H9 (cell line): Measurements from ENCODE around the gene DCN. TPM values are rescaled to one million over a fixed set of nuclear protein-coding genes. Genes with fewer than 3 reads are reported as not detected.

Source experiments
- DNase-seq: peaks from one replicate; pipeline ENCODE4 v3.0.0-alpha.2; 2017
- H2AFZ ChIP-seq: one replicate; pipeline ENCODE4 v1.6.1; 2013; ENCODE audit warnings: mild to moderate bottlenecking, low read length, control low read depth, moderate library complexity
- H2AK5ac ChIP-seq: 2 replicates; pipeline ENCODE4 v1.6.1; 2013; ENCODE audit warnings: low read length, control low read depth, mixed read lengths; ENCODE audit not compliant: insufficient read length
- H2BK120ac ChIP-seq: one replicate; pipeline ENCODE4 v1.6.1; 2013; ENCODE audit warnings: low read depth, mild to moderate bottlenecking, low read length, control low read depth, inconsistent platforms; ENCODE audit not compliant: poor library complexity, severe bottlenecking
- H2BK12ac ChIP-seq: 2 replicates; pipeline ENCODE4 v1.6.1; 2013; ENCODE audit warnings: low read length, control low read depth, mixed read lengths, low read depth; ENCODE audit not compliant: insufficient read length
- H2BK15ac ChIP-seq: 2 replicates; pipeline ENCODE4 v1.6.1; 2013; ENCODE audit warnings: low read depth, low read length, control low read depth
- H2BK20ac ChIP-seq: one replicate; pipeline ENCODE4 v1.6.1; 2013; ENCODE audit warnings: low read depth, mild to moderate bottlenecking, low read length, control low read depth, inconsistent platforms; ENCODE audit not compliant: poor library complexity, severe bottlenecking
- H2BK5ac ChIP-seq: 2 replicates; pipeline ENCODE4 v1.6.1; 2013; ENCODE audit warnings: low read length, control low read depth, mixed read lengths; ENCODE audit not compliant: insufficient read length
- H3K14ac ChIP-seq: 2 replicates; pipeline ENCODE4 v1.6.1; 2013; ENCODE audit warnings: low read length, control low read depth; ENCODE audit not compliant: insufficient read depth
- H3K18ac ChIP-seq: 2 replicates; pipeline ENCODE4 v1.6.1; 2013; ENCODE audit warnings: low read depth, mild to moderate bottlenecking, mixed read lengths, low read length, control low read depth; ENCODE audit not compliant: insufficient read length
- H3K23ac ChIP-seq: 2 replicates; pipeline ENCODE4 v1.6.1; 2013; ENCODE audit warnings: low read length, control low read depth, mixed read lengths, low read depth; ENCODE audit not compliant: insufficient read length
- H3K23me2 ChIP-seq: 2 replicates; pipeline ENCODE4 v1.6.1; 2013; ENCODE audit warnings: low read depth, mild to moderate bottlenecking, mixed read lengths, low read length, control low read depth; ENCODE audit not compliant: insufficient read length, poor library complexity, severe bottlenecking
- H3K27ac ChIP-seq: 2 replicates; pipeline ENCODE4 v1.5.1; 2013; ENCODE audit warnings: low read length, control low read depth, mixed read lengths, low read depth; ENCODE audit not compliant: insufficient read length
- H3K27me3 ChIP-seq: 2 replicates; pipeline ENCODE4 v1.6.1; 2013; ENCODE audit warnings: low read length, control low read depth, inconsistent platforms; ENCODE audit not compliant: insufficient read depth
- H3K4ac ChIP-seq: 2 replicates; pipeline ENCODE4 v1.6.1; 2013; ENCODE audit warnings: low read depth, mild to moderate bottlenecking, control low read depth, inconsistent platforms, low read length, moderate library complexity
- H3K4me1 ChIP-seq: 2 replicates; pipeline ENCODE4 v1.6.1; 2013; ENCODE audit warnings: low read length, control low read depth, inconsistent platforms; ENCODE audit not compliant: insufficient read depth
- H3K4me2 ChIP-seq: 2 replicates; pipeline ENCODE4 v1.6.1; 2013; ENCODE audit warnings: low read length, control low read depth, mixed read lengths; ENCODE audit not compliant: insufficient read length, insufficient read depth
- H3K56ac ChIP-seq: 2 replicates; pipeline ENCODE4 v1.6.1; 2013; ENCODE audit warnings: low read depth, mild to moderate bottlenecking, mixed read lengths, low read length, control low read depth; ENCODE audit not compliant: insufficient read length
- H3K79me1 ChIP-seq: 2 replicates; pipeline ENCODE4 v1.6.1; 2013; ENCODE audit warnings: low read depth, mild to moderate bottlenecking, moderate library complexity, low read length, control low read depth, inconsistent platforms; ENCODE audit not compliant: insufficient read depth, poor library complexity, severe bottlenecking
- H3K79me2 ChIP-seq: 2 replicates; pipeline ENCODE4 v1.6.1; 2013; ENCODE audit warnings: low read length, control low read depth, inconsistent platforms; ENCODE audit not compliant: insufficient read depth
- H3K9ac ChIP-seq: 2 replicates; pipeline ENCODE4 v1.6.1; 2013; ENCODE audit warnings: low read length, control low read depth, mixed read lengths; ENCODE audit not compliant: insufficient read length; ENCODE audit errors: extremely low read depth
- H3K9me3 ChIP-seq: one replicate; pipeline ENCODE4 v1.6.1; 2013; ENCODE audit warnings: low read depth, low read length, inconsistent platforms; ENCODE audit not compliant: control insufficient read depth
- H3T11ph ChIP-seq: one replicate; pipeline ENCODE4 v1.6.1; 2013; ENCODE audit warnings: mild to moderate bottlenecking, low read length, control low read depth, inconsistent platforms
- H4K20me1 ChIP-seq: one replicate; pipeline ENCODE4 v1.6.1; 2013; ENCODE audit not compliant: control insufficient read depth, insufficient read length, insufficient read depth
- H4K5ac ChIP-seq: 2 replicates; pipeline ENCODE4 v1.6.1; 2013; ENCODE audit warnings: low read depth, mild to moderate bottlenecking, mixed read lengths, low read length, control low read depth; ENCODE audit not compliant: insufficient read length
- H4K8ac ChIP-seq: replicated peaks from 2 replicates; pipeline ENCODE4 v1.6.1; 2013; ENCODE audit warnings: low read length, control low read depth, mixed read lengths, low read depth; ENCODE audit not compliant: insufficient read length
- H4K91ac ChIP-seq: 2 replicates; pipeline ENCODE4 v1.6.1; 2013; ENCODE audit warnings: low read depth, mild to moderate bottlenecking, moderate library complexity, mixed read lengths, low read length, control low read depth; ENCODE audit not compliant: insufficient read length
- H3K27ac Mint-ChIP-seq, 3 experiments: 2 replicates in 2 of 3; 3 replicates in 1 of 3; pipeline ENCODE4 v1.8.0; 2020 to 2021; ENCODE audit warnings: mixed read lengths in 3 of 3, mild to moderate bottlenecking in 1 of 3, moderate library complexity in 1 of 3
- H3K27me3 Mint-ChIP-seq: 2 replicates; pipeline ENCODE4 v1.8.0; 2021; ENCODE audit warnings: low read depth, mild to moderate bottlenecking, moderate library complexity, mixed read lengths
- H3K36me3 Mint-ChIP-seq, 3 experiments: 2 replicates in 2 of 3; 3 replicates in 1 of 3; pipeline ENCODE4 v1.8.0; 2020 to 2021; ENCODE audit warnings: low read depth in 3 of 3, mixed read lengths in 3 of 3; ENCODE audit not compliant: insufficient read depth in 1 of 3
- H3K4me1 Mint-ChIP-seq, 2 experiments: 2 replicates each; pipeline ENCODE4 v1.8.0; 2020; ENCODE audit warnings: mixed read lengths in 2 of 2
- H3K4me3 Mint-ChIP-seq, 2 experiments: 2 replicates in 1 of 2; 3 replicates in 1 of 2; pipeline ENCODE4 v1.8.0; 2020 to 2021; ENCODE audit warnings: mild to moderate bottlenecking in 2 of 2, mixed read lengths in 2 of 2, moderate library complexity in 1 of 2
- H3K9me3 Mint-ChIP-seq, 2 experiments: 2 replicates in 1 of 2; 3 replicates in 1 of 2; pipeline ENCODE4 v1.8.0; 2020; ENCODE audit warnings: mild to moderate bottlenecking in 2 of 2, mixed read lengths in 2 of 2, moderate library complexity in 1 of 2
- WGBS: extraction: QIAGEN DNeasy Blood & Tissue Kit; methylation state at CpG from one replicate; pipeline ENCODE4 v1.1.7; 2013; ENCODE audit warnings: missing lambda C conversion rate, low lambda C conversion rate, mixed read lengths; ENCODE audit not compliant: insufficient read length; ENCODE audit errors: extremely low coverage; 5-methylcytosine and 5-hydroxymethylcytosine counted together
- total RNA-seq: library from RNA; stranded (reverse); gene quantifications from 2 replicates; pipeline ENCODE4 v1.2.1, GENCODE V29; 2021
- TF ChIP-seq, protein P1 (sequence below): fragments of 200-600 bp; sonication (generic); conservative IDR thresholded peaks from 3 replicates; pipeline ENCODE4 v1.8.0; 2021; ENCODE audit warnings: antibody characterized with exemption, mild to moderate bottlenecking

The DCN gene
- total RNA-seq, 1 experiment from 2014 or later, result not detected

DNA sequence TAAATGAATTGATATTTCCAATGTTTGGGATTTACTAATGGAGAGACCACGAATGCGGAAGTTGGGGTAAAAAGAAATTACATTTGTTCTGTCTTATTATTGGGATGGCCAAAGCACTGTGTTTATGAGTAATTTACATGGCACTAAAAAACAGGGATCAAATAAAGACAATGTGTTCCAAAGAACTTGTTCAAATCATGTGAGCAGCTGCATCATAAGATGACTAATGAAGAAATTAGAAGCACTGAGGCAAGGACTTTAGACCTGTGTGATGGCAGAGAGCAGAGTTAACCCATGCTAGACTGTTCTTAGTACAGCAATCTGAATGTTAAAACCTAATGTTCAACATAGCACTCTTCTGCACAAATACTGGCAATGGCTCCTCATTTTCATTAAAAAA, 34.3 kb upstream of the DCN start:
- H3K79me1 ChIP-seq, result no peaks in the 10 kb centered on the region
- no peaks in the 10 kb centered on the region for H3K4me1 ChIP-seq
- no CpG with 5 or more reads among the region's 2 CpGs for WGBS
- Mint-ChIP-seq H3K27ac (no peak overlapping the region), H3K4me3 (no peak overlapping the region), H3K27me3 (no peaks in the 10 kb centered on the region), H3K36me3 (no peaks in the 10 kb centered on the region), H3K4me1 (no peaks in the 10 kb centered on the region), H3K9me3 (no peaks in the 10 kb centered on the region; a peak in 2 of 5 replicates)
- no peak overlapping the region for H3K27ac ChIP-seq
- no peak overlapping the region for H3K23ac ChIP-seq
- H2AFZ ChIP-seq, result no peak overlapping the region
- H3K56ac ChIP-seq, result no peak overlapping the region
- TF ChIP-seq, protein P1, sequence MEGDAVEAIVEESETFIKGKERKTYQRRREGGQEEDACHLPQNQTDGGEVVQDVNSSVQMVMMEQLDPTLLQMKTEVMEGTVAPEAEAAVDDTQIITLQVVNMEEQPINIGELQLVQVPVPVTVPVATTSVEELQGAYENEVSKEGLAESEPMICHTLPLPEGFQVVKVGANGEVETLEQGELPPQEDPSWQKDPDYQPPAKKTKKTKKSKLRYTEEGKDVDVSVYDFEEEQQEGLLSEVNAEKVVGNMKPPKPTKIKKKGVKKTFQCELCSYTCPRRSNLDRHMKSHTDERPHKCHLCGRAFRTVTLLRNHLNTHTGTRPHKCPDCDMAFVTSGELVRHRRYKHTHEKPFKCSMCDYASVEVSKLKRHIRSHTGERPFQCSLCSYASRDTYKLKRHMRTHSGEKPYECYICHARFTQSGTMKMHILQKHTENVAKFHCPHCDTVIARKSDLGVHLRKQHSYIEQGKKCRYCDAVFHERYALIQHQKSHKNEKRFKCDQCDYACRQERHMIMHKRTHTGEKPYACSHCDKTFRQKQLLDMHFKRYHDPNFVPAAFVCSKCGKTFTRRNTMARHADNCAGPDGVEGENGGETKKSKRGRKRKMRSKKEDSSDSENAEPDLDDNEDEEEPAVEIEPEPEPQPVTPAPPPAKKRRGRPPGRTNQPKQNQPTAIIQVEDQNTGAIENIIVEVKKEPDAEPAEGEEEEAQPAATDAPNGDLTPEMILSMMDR, result no peak
- H4K20me1 ChIP-seq, result no peaks in the 10 kb centered on the region
- H3T11ph ChIP-seq, result no peak overlapping the region
- no peak overlapping the region for H2BK20ac ChIP-seq
- no peak overlapping the region for H4K5ac ChIP-seq
- H2BK12ac ChIP-seq, result no peak overlapping the region
- no peak overlapping the region for H3K4me2 ChIP-seq
- H3K9ac ChIP-seq, result no peak overlapping the region
- H2BK15ac ChIP-seq, result no peak overlapping the region
- H3K27me3 ChIP-seq, result no peaks in the 10 kb centered on the region
- no peaks in the 10 kb centered on the region for H3K9me3 ChIP-seq
- H4K8ac ChIP-seq, result no peak overlapping the region
- H3K14ac ChIP-seq, result no peak overlapping the region
- H4K91ac ChIP-seq, result no peak overlapping the region
- no peak overlapping the region for H2BK120ac ChIP-seq
- H3K4ac ChIP-seq, result no peak overlapping the region
- H3K23me2 ChIP-seq, result no peaks in the 10 kb centered on the region
- no peaks in the 10 kb centered on the region for H3K79me2 ChIP-seq
- no peak overlapping the region for H2BK5ac ChIP-seq
- H2AK5ac ChIP-seq, result no peak overlapping the region
- no peak overlapping the region for H3K18ac ChIP-seq
- DNase-seq, result no peak
